SK-MEL-5 (cell line): ENCODE results near the gene WNT3. TPM values are rescaled to one million over a fixed set of nuclear protein-coding genes. Genes with fewer than 3 reads are reported as not detected.
A peak's percentile ranks its signal among the peaks of the same experiment; 100 is the strongest.

Experiments
- DNase-seq: peaks from one replicate; pipeline ENCODE4 v3.0.0-alpha.2; 2016; ENCODE audit warnings: low read depth, low spot score
- in situ Hi-C: cut with HindIII; loops from 2 replicates; pipeline ENCODE4 v1.10.0; 2016; ENCODE audit warnings: low sequenced_read_pairs, high pct_unique_total_duplicates, low pct_unique_long_range_greater_than_20kb
- polyA plus RNA-seq, 2 experiments: library from polyadenylated mRNA; depleted of rRNA; stranded (reverse); fragments of >200 nt; gene quantifications; 2 replicates each; pipeline ENCODE4 v1.2.3, GENCODE V29; 2015
- total RNA-seq: library from RNA; depleted of rRNA; stranded (reverse); fragments of >200 nt; shearing (Covaris generic); gene quantifications from 2 replicates; pipeline ENCODE4 v1.2.3, GENCODE V29; 2014; rRNA removed

WNT3 gene, protein sequence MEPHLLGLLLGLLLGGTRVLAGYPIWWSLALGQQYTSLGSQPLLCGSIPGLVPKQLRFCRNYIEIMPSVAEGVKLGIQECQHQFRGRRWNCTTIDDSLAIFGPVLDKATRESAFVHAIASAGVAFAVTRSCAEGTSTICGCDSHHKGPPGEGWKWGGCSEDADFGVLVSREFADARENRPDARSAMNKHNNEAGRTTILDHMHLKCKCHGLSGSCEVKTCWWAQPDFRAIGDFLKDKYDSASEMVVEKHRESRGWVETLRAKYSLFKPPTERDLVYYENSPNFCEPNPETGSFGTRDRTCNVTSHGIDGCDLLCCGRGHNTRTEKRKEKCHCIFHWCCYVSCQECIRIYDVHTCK
- 0.77 and 1.1 TPM in 2 replicates for total RNA-seq
- polyA plus RNA-seq (2015; cell fraction: cytosol; rRNA removed), result 0.45 and 0.49 TPM in 2 replicates
- polyA plus RNA-seq (2015; cell fraction: nucleus; rRNA removed), result 1.4 and 2.4 TPM in 2 replicates

DNA sequence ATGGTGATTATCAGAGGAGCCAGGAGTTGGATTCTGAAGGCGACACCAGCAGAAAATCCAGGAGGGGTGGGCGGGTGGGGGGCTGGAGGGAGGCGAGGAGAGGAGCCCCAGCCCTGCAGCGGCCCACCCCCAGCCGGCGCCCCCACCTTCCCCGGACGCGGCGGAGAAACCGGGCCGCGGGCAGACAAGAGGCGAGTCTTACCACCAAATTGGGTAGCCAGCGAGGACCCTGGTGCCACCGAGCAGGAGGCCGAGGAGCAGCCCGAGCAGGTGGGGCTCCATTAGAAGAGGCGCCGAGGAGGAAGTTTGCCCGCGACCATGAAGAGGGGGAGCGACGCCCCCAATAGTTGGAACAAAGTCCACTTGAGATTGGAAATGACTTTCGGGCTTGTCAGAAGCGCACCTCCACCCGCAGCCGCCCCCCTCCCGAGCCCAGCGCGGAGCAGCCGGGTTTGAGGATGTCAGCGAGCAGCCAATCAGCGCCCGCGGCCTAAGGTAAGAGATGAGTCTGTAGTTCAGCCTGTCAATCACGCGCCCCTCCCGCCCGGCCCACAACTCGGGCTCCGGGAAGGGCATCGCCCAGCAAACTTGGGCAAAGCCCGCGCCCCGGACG, at the start of gene WNT3:
WNT3 (minus strand) TSS at position 377 of the 613 bp plus-strand sequence; CDS start at position 282, 95 bp downstream.
- in situ Hi-C loops, result no loop called here
- no peak for DNase-seq

DNA sequence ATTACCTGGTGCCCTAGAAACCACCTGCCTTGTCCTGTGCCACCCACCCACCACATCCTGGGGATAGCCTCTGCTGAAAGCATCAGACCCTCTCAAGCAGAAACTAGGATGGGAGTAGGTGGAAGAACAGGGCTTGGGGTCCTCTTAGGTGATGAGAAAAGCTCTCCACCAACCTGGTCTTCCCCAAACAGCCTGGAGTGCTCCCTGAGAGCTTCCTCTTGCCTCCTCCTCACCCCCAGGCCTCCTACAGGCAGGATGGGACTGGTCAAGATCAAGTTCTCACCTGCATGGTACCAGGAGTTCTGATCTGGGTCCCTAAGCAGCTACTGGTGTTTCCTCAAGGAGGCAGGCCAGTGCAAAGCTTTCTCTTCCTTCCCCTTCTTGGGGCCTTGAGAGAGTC, 48.3 kb upstream of the WNT3 start:
- DNase-seq, result no peak
- in situ Hi-C loops, result no loop called here

DNA sequence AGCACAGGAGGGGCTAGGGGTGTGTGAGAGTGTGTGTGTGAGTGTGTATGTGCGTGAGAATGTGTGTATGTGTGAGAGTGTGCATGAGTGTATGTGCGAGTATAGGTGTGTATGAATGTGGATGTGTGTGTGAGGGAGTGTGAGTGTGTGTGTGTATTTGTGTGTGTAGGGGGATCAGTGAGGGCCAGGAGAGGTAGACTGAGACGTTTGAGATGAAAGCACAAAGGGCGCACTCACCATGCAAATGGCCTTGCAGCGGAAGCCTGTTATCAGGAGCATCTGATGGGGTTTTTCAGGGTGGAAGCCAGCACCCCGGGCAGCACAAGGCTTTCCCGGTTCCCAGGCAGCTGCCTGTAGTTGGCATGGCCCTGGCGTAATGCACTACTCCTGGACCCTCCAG, 47.8 kb upstream of the WNT3 start:
- in situ Hi-C loops, result no loop called here
- no peak for DNase-seq

DNA sequence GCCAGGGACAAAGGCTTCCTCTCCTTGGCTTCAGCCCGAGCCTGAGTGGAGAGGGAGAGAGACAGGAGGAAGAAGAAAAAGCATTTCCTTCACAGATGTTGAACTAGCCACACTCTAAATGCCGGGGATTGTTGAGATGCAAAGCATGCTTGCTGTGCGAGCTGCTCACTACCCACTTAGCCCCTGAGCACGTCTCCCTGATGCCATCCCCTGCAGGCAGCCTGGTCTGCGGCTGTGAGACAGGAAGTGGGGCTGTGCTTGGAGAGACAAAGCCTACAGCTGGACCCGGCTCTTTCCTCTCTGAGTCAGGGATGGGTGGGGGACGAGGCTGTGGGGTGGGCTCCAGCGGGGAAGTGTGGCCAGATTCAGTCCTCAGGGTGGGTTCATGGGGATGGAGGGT, 46.6 kb upstream of the WNT3 start:
- in situ Hi-C loops, result no loop called here
- no peak for DNase-seq

DNA sequence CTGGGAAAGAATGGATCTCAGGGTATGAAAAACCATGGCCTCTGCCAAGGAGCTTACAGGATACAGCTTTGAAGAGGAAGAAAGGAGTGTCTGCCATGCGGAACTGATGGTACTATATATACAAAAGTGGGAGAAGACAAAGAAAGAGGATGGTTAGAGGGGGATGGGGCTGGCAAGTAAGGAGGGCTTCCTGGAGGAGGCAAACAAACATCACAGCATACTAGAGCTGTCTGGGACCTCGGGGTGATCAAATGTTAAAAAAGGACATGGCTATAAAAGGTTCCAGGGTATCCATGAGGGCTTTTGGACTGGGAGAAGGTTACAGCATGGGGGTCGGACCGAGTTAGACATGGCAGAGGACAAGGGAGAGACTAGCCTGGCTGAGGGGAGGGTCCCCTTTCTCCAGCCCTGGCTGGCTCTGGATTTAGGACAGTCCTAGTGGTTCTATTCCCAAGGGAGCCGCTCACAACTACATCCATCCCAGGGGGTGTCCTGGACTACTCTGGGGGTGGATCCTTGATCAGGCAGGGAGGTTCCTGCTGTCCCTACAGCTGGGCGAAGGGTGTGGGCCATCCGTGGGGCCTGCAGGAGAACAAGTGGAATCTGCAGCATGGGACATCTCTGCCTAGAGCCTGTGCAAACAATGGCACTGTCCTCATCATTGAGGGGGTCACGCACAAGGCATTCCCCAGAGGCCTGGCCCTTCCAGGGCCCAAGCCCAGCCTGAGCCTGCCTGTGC, 45.1 kb upstream of the WNT3 start:
- DNase-seq, result no peak
- in situ Hi-C loops, result no loop called here

DNA sequence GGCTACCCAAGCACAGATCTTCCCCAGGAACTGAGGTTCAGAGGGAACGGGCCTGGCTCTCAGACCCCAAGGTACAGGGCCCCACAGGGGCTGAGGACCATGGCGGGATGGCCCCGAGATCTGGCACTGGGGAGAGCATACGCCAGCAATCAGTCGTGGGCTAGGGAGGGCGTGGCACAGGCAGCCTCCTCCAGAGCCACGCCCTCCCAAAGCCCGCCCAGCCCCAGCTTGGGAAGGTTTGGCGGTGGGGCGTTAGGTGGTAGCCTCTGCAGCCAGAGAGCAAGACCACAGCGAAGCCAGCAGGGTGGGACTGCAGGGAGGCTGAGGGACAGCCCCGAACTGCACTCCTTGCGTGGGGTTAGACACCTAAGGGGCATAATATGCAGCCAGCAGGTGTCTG, 44.5 kb upstream of the WNT3 start:
- peak; percentile 32 for DNase-seq
- in situ Hi-C loops, result no loop called here

DNA sequence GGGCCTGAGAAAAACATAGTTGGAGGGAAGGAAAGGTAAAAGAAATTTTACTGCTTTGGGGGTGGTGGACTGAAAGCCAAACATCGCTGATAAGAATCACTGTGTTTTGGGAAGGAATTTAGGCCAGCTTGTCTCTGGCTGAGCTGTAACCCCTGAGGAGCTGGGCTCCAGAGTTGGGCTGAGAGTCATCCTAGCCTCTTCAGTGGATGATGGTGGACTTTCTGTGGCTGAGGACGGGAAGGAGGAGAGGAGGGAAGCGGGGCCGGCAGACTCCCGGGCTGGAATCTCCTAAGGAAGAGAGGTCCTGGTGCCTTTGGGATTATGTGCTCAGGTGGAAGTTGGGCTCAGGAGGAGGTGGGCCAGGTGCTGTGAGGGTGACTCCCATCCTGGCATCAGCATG, 41.5 kb upstream of the WNT3 start:
- in situ Hi-C loops, result no loop called here
- no peak for DNase-seq

DNA sequence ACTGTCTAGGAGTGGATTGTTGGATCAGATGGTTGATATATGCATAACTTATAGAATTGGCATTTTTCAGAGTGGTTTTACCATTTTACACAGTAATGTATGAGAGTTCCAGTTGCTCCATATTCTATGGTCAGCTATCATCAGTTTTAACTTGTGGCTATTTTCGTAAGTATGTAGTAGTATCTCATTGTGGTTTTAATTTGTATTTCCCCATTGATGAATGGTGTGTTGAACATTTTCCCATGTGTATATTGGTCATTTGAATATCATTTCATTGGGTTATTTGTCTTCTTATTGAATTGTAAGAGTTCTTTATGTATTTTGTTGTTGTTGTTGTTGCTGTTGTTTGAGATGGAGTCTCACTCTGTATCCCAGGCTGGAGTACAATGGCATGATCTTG, 39.1 kb upstream of the WNT3 start:
- in situ Hi-C loops, result no loop called here
- DNase-seq, result no peak

DNA sequence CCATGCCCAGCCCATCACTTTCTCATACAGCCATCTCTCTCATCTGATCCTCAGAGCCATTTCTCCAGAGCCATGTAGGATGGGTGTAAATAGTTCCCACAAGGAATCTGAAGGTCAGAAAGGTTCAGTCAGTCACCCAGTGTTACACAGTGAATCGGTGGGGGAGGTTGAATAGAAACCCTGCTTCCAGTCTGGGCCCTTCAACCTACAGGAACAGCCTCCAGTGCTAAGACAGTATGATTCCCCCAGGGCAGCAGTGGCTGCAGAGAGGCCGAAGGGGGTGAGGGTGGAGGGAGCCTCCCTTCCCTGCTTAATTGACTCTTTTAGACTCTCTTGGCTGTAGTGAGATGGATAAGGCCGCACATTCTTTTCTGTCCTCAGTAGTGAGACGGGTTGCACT, 36.5 kb upstream of the WNT3 start:
- in situ Hi-C loops, result no loop called here

DNA sequence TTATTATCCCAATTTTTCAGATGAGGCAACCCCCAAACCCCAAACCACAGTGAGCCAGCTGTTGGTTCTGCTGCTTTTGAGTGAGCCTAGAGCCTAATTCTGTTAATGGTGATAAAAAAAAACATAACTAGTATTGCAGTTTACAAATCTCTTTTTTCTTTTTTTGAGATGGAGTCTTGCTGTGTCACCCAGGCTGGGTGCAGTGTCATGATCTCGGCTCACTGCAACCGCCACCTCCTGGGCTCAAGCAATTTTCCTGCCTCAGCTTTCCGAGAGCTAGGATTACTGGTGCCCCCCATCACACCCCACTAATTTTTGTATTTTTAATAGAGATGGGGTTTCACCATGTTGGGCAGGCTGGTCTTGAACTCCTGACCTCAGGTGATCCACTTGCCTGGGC, 36.0 kb upstream of the WNT3 start:
- in situ Hi-C loops, result no loop called here

More for the DNA sequence above, 36.5 kb upstream of the WNT3 start:
- DNase-seq, result no peak

DNA sequence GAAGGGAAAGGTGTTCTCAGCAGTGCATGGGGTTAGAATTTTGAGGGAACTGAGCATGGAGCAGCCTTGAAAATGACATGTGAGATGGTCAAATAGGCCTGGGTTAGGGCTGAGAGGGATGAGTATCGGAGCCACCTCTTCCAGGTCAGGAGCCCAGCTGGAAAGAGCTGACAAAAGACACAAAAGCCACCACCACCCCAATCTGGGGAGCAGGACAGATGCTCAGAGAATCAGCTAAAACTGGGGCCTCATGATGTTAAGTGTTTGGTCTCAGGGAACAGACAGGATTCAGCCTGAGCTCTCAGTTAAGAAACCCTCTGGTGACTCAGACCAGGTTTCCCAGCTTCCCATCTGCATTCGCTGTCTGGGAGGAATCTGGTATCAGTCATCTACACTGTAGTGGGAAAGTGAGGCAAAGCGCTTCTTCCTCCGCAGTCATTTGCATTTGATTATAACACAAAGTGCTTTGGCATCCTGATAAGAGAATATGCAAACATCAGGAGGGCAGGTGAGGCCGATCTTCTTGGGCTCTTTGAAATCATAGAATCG, 35.5 kb upstream of the WNT3 start:
- in situ Hi-C loops, result no loop called here
- no peak for DNase-seq

More for the DNA sequence above, 36.0 kb upstream of the WNT3 start:
- no peak for DNase-seq

DNA sequence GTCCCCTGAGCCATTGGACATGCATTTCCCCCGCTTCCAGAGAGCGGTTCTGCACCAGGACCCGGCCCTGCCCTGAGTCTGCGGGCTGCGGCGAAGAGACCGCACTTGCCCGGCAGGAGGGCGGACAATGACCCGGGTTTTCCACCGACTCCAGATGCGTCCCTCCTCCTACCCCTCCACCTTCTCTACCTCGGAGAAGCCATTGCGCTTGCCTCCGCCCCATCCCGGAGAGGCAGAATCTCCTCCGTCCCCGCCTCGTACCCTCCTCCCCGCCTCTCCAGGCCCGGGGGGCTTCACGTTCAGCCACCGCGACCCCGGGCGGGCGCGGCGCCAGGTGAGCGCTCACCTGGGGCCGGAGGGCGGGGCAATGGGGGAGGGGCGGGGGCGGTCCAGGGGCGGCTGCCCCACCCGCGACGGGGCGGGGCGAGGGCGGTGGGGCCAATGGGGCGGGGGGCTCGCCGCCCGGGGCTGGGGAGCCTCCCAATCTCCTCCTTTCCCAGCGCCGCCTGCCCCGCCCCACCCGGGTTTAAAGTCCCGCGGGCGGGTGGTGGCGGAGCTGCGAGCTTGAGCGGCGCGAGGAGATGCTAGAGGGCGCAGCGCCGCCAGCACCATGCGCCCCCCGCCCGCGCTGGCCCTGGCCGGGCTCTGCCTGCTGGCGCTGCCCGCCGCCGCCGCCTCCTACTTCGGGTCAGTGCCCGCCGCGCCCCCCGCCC, 32.7 kb upstream of the WNT3 start, which contains the start of gene WNT9B:
WNT9B (plus strand) TSS at position 555 of the 713 bp plus-strand sequence; CDS start at position 611, 56 bp downstream.
- DNase-seq, result no peak
- in situ Hi-C loops, result no loop called here

DNA sequence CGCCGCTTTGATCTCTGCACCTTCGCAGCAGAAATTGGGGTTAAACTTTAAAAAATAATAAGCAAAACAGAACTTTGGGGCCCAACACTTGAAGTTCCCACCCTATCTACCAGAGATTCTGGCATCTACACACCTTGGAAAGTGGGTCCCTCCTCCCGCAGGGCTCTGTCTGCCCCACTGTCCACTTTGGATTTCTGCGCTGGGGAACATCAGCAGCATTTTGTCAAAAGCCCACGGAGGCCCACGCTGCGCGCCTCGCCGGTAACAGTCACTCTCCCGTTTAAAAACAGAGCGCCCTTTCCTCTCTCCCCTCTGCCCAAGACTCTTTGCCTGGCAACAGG, 32.2 kb upstream of the WNT3 start:
- in situ Hi-C loops, result no loop called here
- no peak for DNase-seq

DNA sequence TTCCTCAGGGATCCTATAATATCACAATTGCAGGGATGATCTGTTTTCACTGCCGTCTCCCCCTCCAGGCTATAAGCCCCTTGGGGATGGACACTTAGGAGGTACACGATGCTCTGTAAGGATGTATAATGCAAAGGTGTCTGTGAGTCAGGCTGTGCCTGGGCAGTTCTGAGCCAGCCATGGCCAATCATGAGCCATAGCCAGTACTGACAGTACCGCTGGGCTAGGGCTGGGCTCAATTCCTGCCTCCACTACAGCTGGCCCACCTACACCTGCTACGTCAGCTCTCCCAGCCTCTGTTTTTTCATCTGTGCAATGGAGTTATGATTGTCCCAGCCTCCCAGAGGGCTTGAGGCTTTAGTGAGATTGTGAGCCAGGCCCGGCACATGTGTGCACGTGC, 30.0 kb upstream of the WNT3 start:
- in situ Hi-C loops, result no loop called here
- no peak for DNase-seq

DNA sequence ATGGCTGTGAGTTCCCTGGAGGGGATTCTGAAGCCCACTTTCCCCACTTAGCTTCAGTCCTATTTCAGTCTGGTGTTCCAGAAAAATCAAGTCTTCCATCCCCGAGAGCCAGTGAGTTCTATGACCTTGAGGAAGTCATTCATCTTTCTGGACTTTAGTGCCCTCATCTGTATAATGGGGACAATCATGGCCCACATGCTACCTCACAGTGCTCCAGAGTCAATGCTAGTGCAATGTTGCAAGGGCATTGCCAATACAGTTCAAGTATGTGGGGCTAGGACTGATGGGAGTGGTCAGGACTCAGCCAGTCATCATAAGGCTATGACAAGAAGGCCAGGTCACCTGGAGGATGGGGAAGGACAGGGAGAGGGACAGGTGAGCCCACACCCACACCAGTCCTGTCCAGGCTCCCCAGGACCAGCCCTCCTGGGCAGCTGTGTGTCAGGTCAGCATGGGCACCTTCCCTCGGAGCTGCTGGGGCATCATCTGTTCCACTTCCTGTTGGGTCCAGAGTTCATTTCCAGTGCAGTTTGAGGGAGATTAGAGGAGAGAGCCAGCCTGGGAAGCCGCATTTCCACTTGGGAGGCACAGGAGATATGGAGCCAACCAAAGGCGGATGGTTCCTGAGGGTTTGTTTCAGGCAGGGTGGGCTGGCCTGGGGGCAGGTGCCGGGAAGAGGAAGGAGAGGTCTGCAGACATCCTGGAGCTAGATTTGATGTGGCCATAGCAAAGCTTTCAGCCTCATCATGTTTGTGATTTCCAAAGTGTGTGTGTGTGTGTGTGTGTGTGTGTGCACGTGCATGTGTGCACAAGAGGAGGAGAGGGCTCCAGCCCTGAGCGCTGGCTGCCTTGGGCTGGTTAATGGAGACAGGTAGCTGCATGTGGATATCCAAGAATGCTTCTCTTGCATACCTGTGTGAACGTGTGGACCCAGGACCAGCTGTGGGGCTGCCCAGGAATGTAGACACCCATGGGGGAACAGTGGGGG, 29.0 kb upstream of the WNT3 start:
- in situ Hi-C loops, result no loop called here
- DNase-seq, result no peak

DNA sequence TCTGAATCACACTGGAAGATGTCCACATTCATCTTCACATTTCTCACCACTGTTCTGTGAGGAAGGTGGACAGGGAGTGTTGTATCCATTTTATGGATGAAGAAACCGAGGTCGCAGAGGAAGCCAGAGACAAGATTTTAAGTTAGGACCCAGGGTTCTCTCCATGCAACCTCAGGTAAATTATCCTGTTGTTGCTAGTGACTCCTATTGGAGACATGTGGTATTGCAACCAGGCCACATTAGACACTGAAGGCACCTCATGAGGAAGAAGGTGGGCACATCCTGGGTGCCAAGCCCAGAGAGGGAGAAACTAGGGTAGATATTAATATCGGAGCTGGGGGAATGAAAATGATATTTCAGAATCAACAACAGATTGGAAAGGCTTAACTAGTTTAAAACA, 24.3 kb upstream of the WNT3 start:
- in situ Hi-C loops, result no loop called here

More for the DNA sequence above, 24.3 kb upstream of the WNT3 start:
- DNase-seq, result no peak
